HG02981 (cell line): ENCODE data around the gene CGNL1.

Source experiments
- ATAC-seq: cut with Tn5 transposase; IDR thresholded peaks from one replicate; pipeline ENCODE4 v1.9.1; 2021; ENCODE audit warnings: mild to moderate bottlenecking, moderate library complexity; ENCODE audit not compliant: unreplicated experiment

CGNL1 gene

GRCh38 chr15:57384024-57384423 lies 7.7 kb downstream of the CGNL1 start:
- ATAC-seq: no peak

DNA sequence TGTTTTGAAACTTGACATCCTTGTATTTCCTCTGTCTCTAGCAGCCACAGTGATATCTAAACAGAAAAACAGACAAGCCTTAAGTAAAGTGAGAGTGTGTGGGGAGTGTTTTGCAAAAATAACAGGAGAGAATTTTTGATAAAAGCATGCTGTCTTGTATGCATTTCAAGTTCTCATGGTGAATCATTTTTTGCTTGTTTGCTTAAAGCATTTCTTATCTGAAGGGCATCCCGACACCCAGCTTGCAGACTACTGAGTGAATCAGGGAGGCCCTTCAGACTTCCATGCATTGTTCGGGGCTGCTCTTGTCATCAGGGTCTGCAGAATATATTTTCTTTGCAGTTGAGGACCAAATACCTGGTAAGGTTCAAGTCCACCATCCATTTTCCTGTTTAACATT lies 8.5 kb downstream of the CGNL1 start:
- ATAC-seq: no peak

- ATAC-seq: no peak
These were observed 9.7 kb downstream of the CGNL1 start for GRCh38 chr15:57385923-57386390.

DNA sequence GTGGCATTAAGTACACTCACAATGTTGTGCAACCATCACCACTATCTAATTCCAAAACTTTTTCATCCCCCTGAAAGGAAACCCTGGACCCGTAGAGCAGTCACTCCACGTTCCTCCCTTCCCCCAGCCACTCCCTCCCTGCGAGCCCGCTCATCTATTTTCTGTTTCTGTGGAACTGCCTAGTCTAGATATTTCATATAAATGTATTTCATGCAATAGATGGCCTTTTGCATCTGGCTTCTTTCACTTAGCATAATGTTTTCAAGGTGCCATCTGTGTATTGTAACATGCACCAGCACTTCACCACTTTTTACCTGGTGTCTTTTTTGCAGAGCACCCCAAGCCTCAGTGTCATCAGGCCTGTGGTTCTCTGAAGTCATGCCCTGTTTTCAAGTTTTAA lies 10.7 kb downstream of the CGNL1 start:
- ATAC-seq: no peak

DNA sequence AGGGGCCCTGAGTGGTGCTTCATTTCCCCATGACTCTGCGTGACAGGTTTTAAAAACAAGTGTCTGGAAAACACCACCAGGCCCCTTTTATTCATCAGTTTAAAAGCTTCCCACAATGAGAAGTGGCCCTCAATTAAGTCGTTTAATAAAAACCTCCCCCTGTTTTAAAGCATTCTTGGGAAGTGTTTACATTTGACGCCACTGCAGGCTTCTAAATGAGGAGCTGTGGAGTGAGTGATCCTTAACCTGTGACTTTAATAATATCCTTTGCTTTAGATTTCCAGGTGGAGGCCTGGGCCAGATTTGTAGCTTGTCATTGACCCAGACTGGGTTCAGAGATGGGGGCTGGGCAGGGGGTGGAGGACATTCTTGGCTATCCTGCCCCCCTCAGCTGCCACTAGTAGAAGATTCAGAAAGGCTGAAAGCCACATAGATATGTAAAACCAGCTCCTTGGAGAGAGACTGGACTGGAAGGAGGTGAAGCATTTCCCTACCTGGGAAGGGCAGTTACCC lies 11.3 kb downstream of the CGNL1 start:
- no peak for ATAC-seq

GRCh38 chr15:57388464-57388863 lies 12.2 kb downstream of the CGNL1 start:
- no peak for ATAC-seq

DNA sequence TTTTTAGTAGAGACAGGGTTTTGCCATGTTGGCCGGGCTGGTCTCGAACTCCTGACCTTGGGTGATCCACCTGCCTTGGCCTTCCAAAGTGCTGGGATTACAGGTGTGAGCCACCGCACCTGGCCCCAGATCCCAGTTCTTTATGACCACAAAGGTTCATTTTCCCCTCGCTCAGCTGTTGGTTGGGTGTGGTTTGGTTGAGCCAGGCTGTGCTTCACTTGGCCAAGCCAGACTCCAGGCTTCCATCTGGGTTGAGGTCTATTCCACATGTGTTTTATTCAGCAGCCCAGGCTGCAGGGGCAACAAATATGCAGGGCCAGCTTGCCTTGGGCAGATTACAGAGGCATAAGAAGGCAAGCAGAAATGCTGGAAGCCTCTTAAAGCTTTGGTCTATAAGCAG lies 13.7 kb downstream of the CGNL1 start:
- no peak for ATAC-seq

- ATAC-seq: no peak
These were observed 14.3 kb downstream of the CGNL1 start for GRCh38 chr15:57390583-57390982.

GRCh38 chr15:57391537-57391936 lies 15.2 kb downstream of the CGNL1 start:
- no peak for ATAC-seq

- no peak for ATAC-seq
These were observed 16.8 kb downstream of the CGNL1 start for GRCh38 chr15:57393061-57393460.

- ATAC-seq: no peak
These were observed 19.0 kb downstream of the CGNL1 start for GRCh38 chr15:57395292-57395691.

DNA sequence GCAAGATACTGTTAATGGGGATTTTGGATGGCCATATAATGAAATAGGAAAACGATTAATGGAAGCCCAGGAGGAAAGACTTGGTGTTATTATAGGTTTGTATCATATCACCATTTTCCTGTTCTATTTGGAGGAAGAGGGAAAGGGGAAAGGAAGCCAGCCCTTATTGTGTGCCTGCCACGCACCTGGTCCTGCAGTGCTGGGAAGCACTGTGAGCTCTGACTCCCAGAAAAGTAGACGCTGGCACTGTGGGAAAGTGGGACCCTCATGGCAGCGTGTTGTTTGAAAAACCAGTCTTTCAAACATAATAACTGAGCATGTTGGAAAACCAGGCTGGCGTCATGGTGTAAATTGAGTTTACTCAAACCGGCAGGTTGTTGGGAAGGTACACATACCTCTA lies 22.0 kb downstream of the CGNL1 start:
- ATAC-seq: no peak

DNA sequence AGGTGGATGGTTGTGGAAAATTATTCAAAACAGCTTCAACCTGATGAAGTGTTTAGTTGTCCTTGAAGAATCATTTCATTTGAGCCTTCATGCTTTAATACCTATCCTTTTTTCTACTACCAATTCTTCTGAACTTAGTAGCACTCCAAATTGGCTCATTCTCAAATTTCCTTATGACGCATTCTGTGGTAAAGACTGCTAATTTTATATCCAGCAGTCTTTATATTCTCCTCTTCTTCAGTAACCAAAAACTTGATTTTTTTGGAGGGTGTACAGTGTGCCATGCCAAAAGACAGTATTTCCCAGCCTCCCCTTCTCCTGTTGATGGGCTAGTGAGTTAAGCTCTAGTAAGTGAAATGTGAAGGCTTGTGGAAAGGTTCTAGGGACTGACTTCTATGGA lies 25.2 kb downstream of the CGNL1 start:
- ATAC-seq: no peak

- ATAC-seq: no peak
These were observed 26.7 kb downstream of the CGNL1 start for GRCh38 chr15:57403017-57403416.

DNA sequence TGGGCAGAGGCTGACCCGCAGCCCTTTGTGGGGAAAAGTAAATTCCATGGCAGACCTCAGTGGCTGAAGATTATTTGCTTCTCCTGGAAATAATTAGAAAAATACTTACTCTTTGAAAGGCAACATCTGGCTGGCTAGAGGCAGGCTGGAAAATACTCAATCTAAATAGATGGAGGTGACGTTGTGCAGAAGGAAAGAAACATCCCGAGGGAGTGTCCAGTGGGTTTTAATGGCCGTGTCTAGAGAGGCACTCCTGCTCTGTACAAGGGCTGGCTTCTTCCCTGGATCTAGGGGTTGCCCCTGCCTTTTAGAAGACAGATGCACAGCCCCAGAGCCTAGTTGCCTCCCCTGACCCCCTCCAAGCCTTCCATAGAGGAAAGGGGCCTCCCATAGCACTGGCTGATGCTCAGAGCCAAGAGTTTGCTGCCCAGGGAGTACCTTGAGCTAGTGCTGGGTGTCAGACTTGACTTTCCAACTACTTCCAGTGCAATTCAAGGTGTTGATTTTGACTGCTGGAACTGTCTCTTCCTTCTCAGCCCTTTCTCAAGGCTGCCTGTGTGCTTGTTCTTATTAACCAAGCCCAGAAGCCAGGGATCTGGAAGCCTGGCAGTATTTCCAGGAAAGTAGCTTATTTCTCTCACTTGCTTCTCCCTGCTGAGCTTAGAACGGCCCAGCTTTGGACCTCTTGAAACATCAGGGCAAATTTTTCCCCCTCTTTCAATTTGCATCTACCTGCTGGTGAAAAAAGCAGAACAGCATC lies 27.4 kb downstream of the CGNL1 start:
- ATAC-seq: no peak

DNA sequence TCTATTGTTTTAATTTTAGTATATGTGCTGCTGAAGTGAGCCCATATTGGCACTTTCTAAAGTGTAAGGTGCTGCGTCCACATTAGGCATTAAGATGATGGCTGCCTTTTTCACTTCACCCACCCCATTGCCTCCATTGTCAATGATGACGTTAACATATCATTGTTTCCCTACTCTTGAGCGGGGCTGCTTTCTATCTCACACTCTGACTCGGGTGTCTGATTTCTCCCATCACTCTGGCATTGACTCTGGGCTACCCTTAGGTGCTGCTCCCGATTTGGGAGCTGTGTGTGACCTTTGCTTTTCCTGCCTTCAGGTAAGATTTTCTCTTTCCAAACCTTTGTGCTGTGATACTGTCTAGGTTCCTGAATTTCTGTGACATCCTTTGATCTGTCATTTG lies 28.8 kb downstream of the CGNL1 start:
- no peak for ATAC-seq

GRCh38 chr15:57406062-57406772 lies 29.9 kb downstream of the CGNL1 start:
- ATAC-seq: no peak

GRCh38 chr15:57410373-57410772 lies 34.1 kb downstream of the CGNL1 start:
- ATAC-seq: no peak

- no peak for ATAC-seq
These were observed 35.9 kb downstream of the CGNL1 start for GRCh38 chr15:57411945-57412768.

DNA sequence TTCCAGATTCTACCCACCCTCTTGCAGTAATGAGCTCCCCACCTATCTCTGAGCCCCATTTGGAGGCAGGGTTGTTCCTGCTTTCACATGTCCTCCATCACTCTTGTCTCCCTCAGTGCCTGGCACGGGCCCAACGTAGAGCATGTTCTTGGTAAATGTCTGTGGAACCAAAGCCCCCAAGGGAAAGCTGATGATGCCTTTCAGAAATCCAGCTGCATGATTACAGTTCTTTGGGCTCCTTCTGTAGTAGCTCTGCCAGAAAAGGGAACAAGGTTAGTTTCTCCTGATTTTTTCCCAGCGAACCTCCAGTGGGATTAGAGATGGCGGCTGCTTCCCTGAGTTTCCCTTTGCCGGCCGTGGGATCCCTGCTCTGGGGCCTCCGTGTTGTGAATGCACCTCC lies 39.3 kb downstream of the CGNL1 start:
- no peak for ATAC-seq

DNA sequence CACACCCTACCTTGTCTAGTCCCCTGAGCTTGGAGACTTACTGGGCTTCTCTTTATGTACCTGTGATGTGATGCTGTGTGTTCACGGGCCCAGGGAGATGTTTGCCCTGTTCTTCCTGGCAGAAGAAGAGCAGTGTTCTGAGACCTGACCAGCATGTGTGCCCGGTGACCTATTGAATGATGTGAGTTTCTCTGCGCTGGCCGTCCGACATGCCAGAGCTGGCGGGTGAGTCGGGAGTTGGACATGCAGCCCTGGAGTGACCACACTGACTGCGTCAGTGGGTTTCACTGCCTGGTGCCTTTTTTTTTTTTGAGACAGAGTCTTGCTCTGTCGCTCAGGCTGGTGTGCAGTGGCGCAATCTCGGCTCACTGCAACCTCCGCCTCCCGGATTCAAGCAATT lies 42.3 kb downstream of the CGNL1 start:
- ATAC-seq: no peak
